ENCODE data around the gene NAA35. TPM values are rescaled to one million over a fixed set of nuclear protein-coding genes. Genes with fewer than 3 reads are reported as not detected.
"Not testable (repeated sequence)": the region's sequence is repeated elsewhere in the genome, so short reads cannot be mapped to it uniquely, and the experiment has no call there.

The NAA35 gene
- polyA plus RNA-seq, 6 donors from 2014 or later, result 7.4 to 12.6 (median 9.7) TPM

- Mint-ChIP-seq H3K4me3 (peak overlapping the region in 1 of 8 donors; percentile 42), H3K27me3 (no peaks in the 10 kb centered on the region), H3K27ac (no peak overlapping the region), H3K9me3 (peaks cover 0 to 5% (median 0%) of the 10 kb centered on the region in 7 donors), H3K36me3 (no peaks in the 10 kb centered on the region), H3K4me1 (no peaks in the 10 kb centered on the region)
- ATAC-seq (ENCODE audit: low read depth in 2 of 2) (no peak), DNase-seq (no peak)
These were observed 102.6 kb downstream of the NAA35 start for GRCh38 chr9:86043586-86043985.

- no peak overlapping the region for H3K4me3 Mint-ChIP-seq
- no peak for DNase-seq
- H3K27ac Mint-ChIP-seq, result no peak overlapping the region
- no peaks in the 10 kb centered on the region for H3K27me3 Mint-ChIP-seq
- no peaks in the 10 kb centered on the region for H3K4me1 Mint-ChIP-seq
- peaks cover 0 to 5% (median 0%) of the 10 kb centered on the region in 7 donors for H3K9me3 Mint-ChIP-seq
- ATAC-seq (ENCODE audit: low read depth in 2 of 2), result no peak
- no peaks in the 10 kb centered on the region for H3K36me3 Mint-ChIP-seq
These were observed 103.1 kb downstream of the NAA35 start for GRCh38 chr9:86043999-86044398.

DNA sequence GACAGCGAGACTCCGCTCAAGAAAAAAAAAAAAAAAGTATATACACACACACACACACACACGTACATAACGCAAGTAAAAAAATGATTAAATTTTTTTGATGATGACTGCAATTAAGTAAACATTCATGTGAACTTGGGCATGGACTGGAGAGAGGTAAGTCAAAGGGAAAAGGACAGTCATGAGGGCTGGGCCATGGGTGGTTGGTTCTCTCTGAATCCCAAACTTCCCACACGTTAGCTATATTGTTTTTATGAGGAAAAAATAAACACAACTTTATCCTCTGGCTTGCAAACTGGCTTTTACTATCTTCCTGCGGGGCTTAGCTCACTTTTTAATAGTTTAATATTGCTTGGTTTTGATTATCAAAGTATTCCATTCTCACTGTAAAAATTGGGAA lies 104.7 kb downstream of the NAA35 start:
- Mint-ChIP-seq H3K4me1 (no peaks in the 10 kb centered on the region), H3K27me3 (peaks cover 0 to under 1% (median 0%) of the 10 kb centered on the region in 3 donors), H3K9me3 (peaks cover 0 to 5% (median 0%) of the 10 kb centered on the region in 7 donors), H3K36me3 (no peaks in the 10 kb centered on the region), H3K27ac (no peak overlapping the region), H3K4me3 (no peak overlapping the region)
- ATAC-seq (ENCODE audit: low read depth in 2 of 2), result no peak
- no peak for DNase-seq

- no peak for DNase-seq
- no peaks in the 10 kb centered on the region for H3K4me1 Mint-ChIP-seq
- no peak overlapping the region for H3K27ac Mint-ChIP-seq
- H3K36me3 Mint-ChIP-seq, result no peaks in the 10 kb centered on the region
- ATAC-seq (ENCODE audit: low read depth in 2 of 2), result no peak
- peaks cover 0 to 5% (median 0%) of the 10 kb centered on the region in 7 donors for H3K9me3 Mint-ChIP-seq
- H3K27me3 Mint-ChIP-seq, result peaks cover 0 to 6% (median 0%) of the 10 kb centered on the region in 3 donors
- no peak overlapping the region for H3K4me3 Mint-ChIP-seq
These were observed 105.2 kb downstream of the NAA35 start for GRCh38 chr9:86046071-86046636.

GRCh38 chr9:86046930-86047341 lies 106.0 kb downstream of the NAA35 start:
- DNase-seq (no peak), ATAC-seq (ENCODE audit: low read depth in 2 of 2) (no peak)
- H3K4me1 Mint-ChIP-seq, result no peaks in the 10 kb centered on the region
- peaks cover 0 to 10% (median 0%) of the 10 kb centered on the region in 3 donors for H3K27me3 Mint-ChIP-seq
- H3K9me3 Mint-ChIP-seq, result peaks cover 0 to 5% (median 0%) of the 10 kb centered on the region in 7 donors
- no peaks in the 10 kb centered on the region for H3K36me3 Mint-ChIP-seq
- no peak overlapping the region for H3K4me3 Mint-ChIP-seq
- H3K27ac Mint-ChIP-seq, result no peak overlapping the region

DNA sequence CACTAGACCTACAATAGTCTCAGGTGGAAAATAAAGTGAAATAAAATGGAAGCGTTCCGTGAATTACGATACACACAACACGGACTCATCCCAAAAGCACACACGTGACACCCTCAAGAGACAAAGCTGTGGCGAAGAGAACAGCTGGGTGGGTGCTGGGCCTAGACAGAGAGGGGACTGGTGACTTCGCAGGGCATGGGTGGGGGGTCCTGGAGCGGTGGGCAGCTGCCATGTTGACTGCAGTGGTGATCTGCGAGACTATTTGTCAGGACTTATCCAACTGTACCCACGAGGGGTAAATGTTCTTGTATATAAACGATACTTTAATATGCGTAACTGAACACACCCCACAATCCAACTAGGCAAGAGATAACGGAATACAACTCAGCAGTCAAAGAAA lies 106.4 kb downstream of the NAA35 start:
- H3K4me1 Mint-ChIP-seq, result no peaks in the 10 kb centered on the region
- no peak for DNase-seq
- H3K27me3 Mint-ChIP-seq, result peaks cover 0 to 10% (median 0%) of the 10 kb centered on the region in 3 donors
- H3K27ac Mint-ChIP-seq, result peak overlapping the region in 1 of 6 donors; percentile 49
- H3K4me3 Mint-ChIP-seq, result no peak overlapping the region
- no peaks in the 10 kb centered on the region for H3K36me3 Mint-ChIP-seq
- H3K9me3 Mint-ChIP-seq, result peaks cover 0 to 5% (median 0%) of the 10 kb centered on the region in 7 donors
- ATAC-seq (ENCODE audit: low read depth in 2 of 2), result no peak

- peaks cover 0 to 10% (median 0%) of the 10 kb centered on the region in 3 donors for H3K27me3 Mint-ChIP-seq
- H3K9me3 Mint-ChIP-seq; ATAC-seq (ENCODE audit: low read depth in 2 of 2); H3K27ac Mint-ChIP-seq; DNase-seq; H3K4me1 Mint-ChIP-seq; H3K36me3 Mint-ChIP-seq; H3K4me3 Mint-ChIP-seq: not testable (repeated sequence)
These were observed 107.2 kb downstream of the NAA35 start for GRCh38 chr9:86048018-86048742.

DNA sequence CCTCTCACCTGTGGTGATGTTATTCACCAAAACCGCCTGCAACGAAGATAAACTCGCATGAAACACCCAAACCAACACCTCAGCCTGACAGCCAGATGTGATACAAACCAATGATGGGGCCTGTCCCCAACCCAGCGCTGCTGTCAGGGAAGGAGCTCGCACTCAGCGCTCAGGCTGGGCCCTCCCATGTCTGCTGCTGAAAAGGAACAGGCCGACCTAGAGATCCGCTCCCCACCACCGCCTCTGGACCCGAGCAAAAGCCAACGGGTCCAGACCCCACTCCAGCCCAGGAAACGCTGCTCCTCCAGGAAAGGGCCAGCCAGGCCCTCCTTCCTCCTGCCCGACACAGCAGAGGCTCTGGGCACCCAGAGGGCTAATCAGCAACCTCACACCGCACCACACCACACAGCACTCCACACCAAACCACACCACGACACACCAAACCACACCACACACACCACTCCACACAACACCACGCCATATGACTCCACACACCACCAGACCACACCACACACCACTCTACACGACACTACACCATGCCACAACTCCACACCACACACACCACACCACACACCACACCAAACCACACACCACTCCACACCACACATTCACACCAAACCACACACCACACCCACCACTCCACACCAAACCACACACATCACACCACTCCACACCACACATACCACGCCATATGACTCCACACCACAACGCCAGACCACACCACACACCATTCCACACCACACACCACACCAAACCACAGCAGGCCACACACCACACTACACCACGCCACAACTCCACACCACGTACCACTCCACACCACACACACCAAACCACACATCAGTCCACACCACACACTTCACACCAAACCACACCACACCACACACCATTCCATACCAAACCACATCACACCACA lies 111.9 kb downstream of the NAA35 start:
- no peak for ATAC-seq (ENCODE audit: low read depth in 2 of 2)
- Mint-ChIP-seq H3K4me3 (no peak overlapping the region), H3K27ac (no peak overlapping the region), H3K27me3 (peaks cover 0 to 16% (median 8%) of the 10 kb centered on the region in 3 donors), H3K9me3 (peaks cover 0 to 4% (median 0%) of the 10 kb centered on the region in 7 donors), H3K36me3 (no peaks in the 10 kb centered on the region), H3K4me1 (no peaks in the 10 kb centered on the region)
- no peak for DNase-seq

DNA sequence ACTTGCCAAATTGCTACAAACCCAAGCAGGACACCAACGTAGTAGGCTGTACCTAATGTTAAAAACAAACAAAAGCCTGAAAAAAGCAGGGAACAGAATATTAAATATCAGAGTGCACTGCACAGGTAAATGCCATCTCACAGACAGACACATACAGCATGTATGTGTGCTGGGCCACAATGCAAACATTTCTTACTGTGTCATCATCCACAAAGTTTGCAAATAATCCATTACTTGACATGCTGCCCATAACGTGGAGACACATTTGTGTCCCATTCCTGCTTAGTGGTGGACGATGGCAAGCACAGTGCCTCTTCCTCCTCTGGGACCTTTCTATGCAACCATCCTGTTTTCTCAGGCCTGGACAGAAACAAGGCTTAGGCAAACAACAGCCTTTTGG lies 113.7 kb downstream of the NAA35 start:
- ATAC-seq (ENCODE audit: low read depth in 2 of 2) (no peak), DNase-seq (no peak)
- no peaks in the 10 kb centered on the region for H3K36me3 Mint-ChIP-seq
- peaks cover 4 to 22% (median 17%) of the 10 kb centered on the region in 3 donors for H3K27me3 Mint-ChIP-seq
- no peak overlapping the region for H3K27ac Mint-ChIP-seq
- H3K9me3 Mint-ChIP-seq, result no peaks in the 10 kb centered on the region
- no peak overlapping the region for H3K4me3 Mint-ChIP-seq
- H3K4me1 Mint-ChIP-seq, result no peaks in the 10 kb centered on the region

GRCh38 chr9:86057491-86057890 lies 116.5 kb downstream of the NAA35 start:
- H3K27ac Mint-ChIP-seq, result no peak overlapping the region
- peaks cover 4 to 28% (median 19%) of the 10 kb centered on the region in 3 donors for H3K27me3 Mint-ChIP-seq
- H3K4me1 Mint-ChIP-seq, result no peaks in the 10 kb centered on the region
- ATAC-seq (ENCODE audit: low read depth in 2 of 2) (no peak), DNase-seq (no peak)
- H3K9me3 Mint-ChIP-seq, result peaks cover 0 to 2% (median 0%) of the 10 kb centered on the region in 7 donors
- H3K4me3 Mint-ChIP-seq, result no peak overlapping the region
- no peaks in the 10 kb centered on the region for H3K36me3 Mint-ChIP-seq

GRCh38 chr9:86061972-86062739 lies 121.2 kb downstream of the NAA35 start:
- H3K4me3 Mint-ChIP-seq, result no peak overlapping the region
- no peak for DNase-seq
- H3K27me3 Mint-ChIP-seq, result peaks cover 8 to 20% (median 13%) of the 10 kb centered on the region in 3 donors
- no peaks in the 10 kb centered on the region for H3K36me3 Mint-ChIP-seq
- peaks cover 0 to 4% (median 0%) of the 10 kb centered on the region in 3 donors for H3K4me1 Mint-ChIP-seq
- ATAC-seq (ENCODE audit: low read depth in 2 of 2), result no peak
- no peak overlapping the region for H3K27ac Mint-ChIP-seq
- H3K9me3 Mint-ChIP-seq, result peaks cover 0 to 2% (median 0%) of the 10 kb centered on the region in 7 donors

DNA sequence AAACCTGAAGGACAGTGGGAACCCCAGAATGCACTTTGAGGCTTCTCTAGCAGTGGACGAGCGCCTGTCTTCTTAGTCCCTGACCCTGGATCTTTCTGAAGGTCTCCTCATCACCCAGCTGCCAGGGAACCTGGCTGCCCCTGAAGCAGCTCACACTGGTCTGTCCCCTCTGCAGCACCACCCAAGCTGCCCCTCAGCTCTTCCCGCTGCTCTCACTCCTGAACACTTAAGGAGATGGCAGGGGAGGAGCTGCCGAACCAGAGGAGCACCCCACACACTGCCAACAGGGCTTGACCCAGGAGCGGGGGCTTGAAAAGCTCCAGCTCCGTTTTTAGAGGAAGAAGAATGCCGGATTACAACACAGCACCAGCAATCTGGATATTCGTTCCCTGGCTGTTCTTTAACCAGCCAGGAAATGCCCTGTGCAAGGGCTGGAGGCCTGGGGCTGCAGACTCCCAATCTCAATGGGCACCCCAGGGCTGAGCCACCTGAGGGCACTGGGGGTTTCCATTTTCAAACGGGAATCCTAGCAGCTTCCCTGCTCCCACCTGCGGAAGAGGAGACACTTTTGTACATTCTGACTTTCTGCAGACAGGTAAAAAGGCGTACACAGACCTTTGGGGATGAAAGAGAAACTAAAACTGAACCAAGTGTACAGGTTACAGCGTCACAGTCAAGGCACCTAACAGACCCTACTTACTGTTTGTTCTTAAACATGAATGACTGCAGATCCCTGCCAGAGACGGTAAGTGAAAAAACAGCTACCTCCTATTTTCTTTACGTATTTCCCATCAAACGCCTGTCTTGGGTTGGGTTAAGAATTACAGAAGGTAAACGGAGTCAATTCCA lies 122.1 kb downstream of the NAA35 start:
- Mint-ChIP-seq H3K4me3 (no peak overlapping the region), H3K4me1 (peaks cover 0 to 4% (median 0%) of the 10 kb centered on the region in 3 donors), H3K9me3 (peaks cover 0 to 2% (median 0%) of the 10 kb centered on the region in 7 donors), H3K27me3 (peaks cover 8 to 20% (median 13%) of the 10 kb centered on the region in 3 donors), H3K36me3 (no peaks in the 10 kb centered on the region), H3K27ac (no peak overlapping the region)
- DNase-seq (no peak), ATAC-seq (ENCODE audit: low read depth in 2 of 2) (no peak)
